Stimulated activated CD8-positive, alpha-beta memory T cell treated with anti-CD3 and anti-CD28 coated beads, Interleukin-4, amount 100 ng/mL, for 24 hours (primary cell): ENCODE results near the gene TGM5.
"Not testable (repeated sequence)": the region's sequence is repeated elsewhere in the genome, so short reads cannot be mapped to it uniquely, and the experiment has no call there.

Source experiments
- DNase-seq: peaks from one replicate; pipeline ENCODE4 v3.0.0-alpha.2; 2020; ENCODE audit warnings: low read depth

TGM5 gene

GRCh38 chr15:43275740-43276562, 9.2 kb upstream of the TGM5 start:
- DNase-seq: no peak

- no peak for DNase-seq
Observed at GRCh38 chr15:43274136-43274535, 7.4 kb upstream of the TGM5 start.

- DNase-seq: no peak
Observed at GRCh38 chr15:43273243-43273642, 6.5 kb upstream of the TGM5 start.

GRCh38 chr15:43271908-43272307, 5.2 kb upstream of the TGM5 start:
- DNase-seq: not testable (repeated sequence)

- no peak for DNase-seq
Observed at GRCh38 chr15:43270676-43271306, 4.1 kb upstream of the TGM5 start.

- DNase-seq: no peak
Observed at GRCh38 chr15:43270113-43270665, 3.5 kb upstream of the TGM5 start.

GRCh38 chr15:43268111-43269105, 1.7 kb upstream of the TGM5 start:
- DNase-seq: no peak

GRCh38 chr15:43267439-43267838, 711 bp upstream of the TGM5 start:
- no peak for DNase-seq

- DNase-seq: no peak
Observed at GRCh38 chr15:43266386-43266785, 342 bp downstream of the TGM5 start.

- DNase-seq: no peak
Observed at GRCh38 chr15:43260011-43260615, 6.6 kb downstream of the TGM5 start.

GRCh38 chr15:43258781-43259180, 7.9 kb downstream of the TGM5 start:
- no peak for DNase-seq

GRCh38 chr15:43256341-43256740, 10.4 kb downstream of the TGM5 start:
- DNase-seq: no peak

GRCh38 chr15:43255376-43255775, 11.4 kb downstream of the TGM5 start:
- no peak for DNase-seq

- DNase-seq: no peak
Observed at GRCh38 chr15:43253431-43254403, 13.0 kb downstream of the TGM5 start.

GRCh38 chr15:43251871-43252250, 14.9 kb downstream of the TGM5 start:
- DNase-seq: no peak

GRCh38 chr15:43251185-43251870, 15.4 kb downstream of the TGM5 start:
- DNase-seq: no peak

- DNase-seq: no peak
Observed at GRCh38 chr15:43250785-43251184, 15.9 kb downstream of the TGM5 start.

GRCh38 chr15:43249699-43250203, 17.0 kb downstream of the TGM5 start:
- no peak for DNase-seq

GRCh38 chr15:43249236-43249635, 17.5 kb downstream of the TGM5 start:
- DNase-seq: no peak
